ENCODE measurements around the gene C20orf173.

GRCh38 chr20:35518955-35519354, 10.5 kb downstream of the C20orf173 start:
- TF ChIP-seq CTCF (IDR thresholded peaks at IDR 0.05; ENCODE audit: borderline replicate concordance, extremely low read depth, low read length, poor library complexity, severe bottlenecking) = no peak
- no peak for TF ChIP-seq EZH2 (IDR thresholded peaks at IDR 0.05; ENCODE audit: borderline replicate concordance, low read depth, low read length, severe bottlenecking)
